CD14-positive monocyte (primary cell): Measurements from ENCODE around the gene ATXN7L1. TPM values are rescaled to one million over a fixed set of nuclear protein-coding genes. Genes with fewer than 3 reads are reported as not detected.

Experiments
- DNase-seq, 3 donors: peaks; one replicate each; pipeline ENCODE4 v3.0.0-alpha.2; 2011 to 2022
- H2AFZ ChIP-seq: 2 replicates; pipeline ENCODE4 v1.6.0; 2012; ENCODE audit warnings: mild to moderate bottlenecking, low read depth, low read length, inconsistent platforms; ENCODE audit not compliant: insufficient read depth, poor library complexity, severe bottlenecking
- H3K27ac ChIP-seq, 2 donors: 1 replicate in 1 of 2; 2 replicates in 1 of 2; pipeline ENCODE4 v1.5.1; 2012 to 2013; ENCODE audit warnings: low read length in 2 of 2, control low read depth in 1 of 2, inconsistent platforms in 1 of 2, low read depth in 1 of 2, mild to moderate bottlenecking in 1 of 2
- H3K27me3 ChIP-seq, 2 donors: one replicate each; pipeline versions ENCODE4 v1.6.0 to v1.6.1; 2011 to 2013; ENCODE audit warnings: low read length in 2 of 2; ENCODE audit not compliant: control insufficient read depth in 2 of 2, insufficient read depth in 2 of 2
- H3K36me3 ChIP-seq, 2 donors: replicated peaks in 1 of 2; 1 replicate in 1 of 2; 2 replicates in 1 of 2; pipeline versions ENCODE4 v1.5.1 to v1.6.1; 2012 to 2013; ENCODE audit warnings: low read length in 2 of 2, control low read depth in 1 of 2, inconsistent platforms in 1 of 2, mild to moderate bottlenecking in 1 of 2; ENCODE audit not compliant: insufficient read depth in 2 of 2, control insufficient read depth in 1 of 2
- H3K4me1 ChIP-seq, 2 donors: 1 replicate in 1 of 2; 2 replicates in 1 of 2; pipeline versions ENCODE4 v1.5.1 to v1.6.1; 2012 to 2013; ENCODE audit warnings: low read length in 2 of 2, control low read depth in 1 of 2, inconsistent platforms in 1 of 2, mild to moderate bottlenecking in 1 of 2, moderate library complexity in 1 of 2; ENCODE audit not compliant: insufficient read depth in 2 of 2, control insufficient read depth in 1 of 2
- H3K4me2 ChIP-seq: replicated peaks from 2 replicates; pipeline ENCODE3; 2012; ENCODE audit warnings: low read length, moderate library complexity, mild to moderate bottlenecking; ENCODE audit not compliant: poor library complexity, severe bottlenecking; ENCODE audit errors: extremely low read depth
- H3K4me3 ChIP-seq, 3 experiments: fragments of 200-600 bp in 1 of 3; sonication (generic) in 1 of 3; replicated peaks in 1 of 3; 1 replicate in 2 of 3; 2 replicates in 1 of 3; pipeline ENCODE4 v1.5.1; 2011 to 2013; ENCODE audit warnings: low read length in 3 of 3, mild to moderate bottlenecking in 3 of 3, control low read depth in 2 of 3, low read depth in 2 of 3, inconsistent platforms in 1 of 3, moderate library complexity in 1 of 3
- H3K79me2 ChIP-seq: 2 replicates; pipeline ENCODE4 v1.6.0; 2012; ENCODE audit warnings: mild to moderate bottlenecking, control low read depth, inconsistent platforms, low read length, moderate library complexity; ENCODE audit not compliant: insufficient read depth
- H3K9ac ChIP-seq: 2 replicates; pipeline ENCODE4 v1.6.0; 2017; ENCODE audit warnings: low read length, mild to moderate bottlenecking; ENCODE audit not compliant: insufficient read depth, poor library complexity, severe bottlenecking
- H3K9me3 ChIP-seq, 2 donors: replicated peaks in 1 of 2; 1 replicate in 1 of 2; 2 replicates in 1 of 2; pipeline versions ENCODE4 v1.5.1 to v1.6.1; 2012 to 2013; ENCODE audit warnings: low read length in 2 of 2, control low read depth in 1 of 2; ENCODE audit not compliant: control insufficient read depth in 1 of 2, insufficient read depth in 1 of 2
- H4K20me1 ChIP-seq: 2 replicates; pipeline ENCODE4 v1.6.0; 2012; ENCODE audit warnings: mild to moderate bottlenecking, low read length, control low read depth, moderate library complexity; ENCODE audit not compliant: insufficient read depth
- H3K27ac Mint-ChIP-seq, 7 donors: one replicate each; pipeline ENCODE4 v1.8.0; 2020; ENCODE audit warnings: mild to moderate bottlenecking in 7 of 7, mixed read lengths in 7 of 7, moderate library complexity in 6 of 7, inconsistent platforms in 2 of 7
- H3K27me3 Mint-ChIP-seq, 3 donors: one replicate each; pipeline ENCODE4 v1.8.0; 2021 to 2022; ENCODE audit warnings: low read depth in 3 of 3, mild to moderate bottlenecking in 3 of 3, mixed read lengths in 3 of 3, moderate library complexity in 3 of 3, inconsistent platforms in 1 of 3
- H3K36me3 Mint-ChIP-seq, 2 donors: one replicate each; pipeline ENCODE4 v1.8.0; 2020; ENCODE audit warnings: mixed read lengths in 2 of 2, inconsistent platforms in 1 of 2, mild to moderate bottlenecking in 1 of 2
- H3K4me1 Mint-ChIP-seq: one replicate; pipeline ENCODE4 v1.8.0; 2020; ENCODE audit warnings: mild to moderate bottlenecking, mixed read lengths
- H3K4me3 Mint-ChIP-seq, 2 donors: one replicate each; pipeline ENCODE4 v1.8.0; 2020; ENCODE audit warnings: mild to moderate bottlenecking in 2 of 2, mixed read lengths in 2 of 2, moderate library complexity in 1 of 2
- H3K9me3 Mint-ChIP-seq, 7 donors: one replicate each; pipeline ENCODE4 v1.8.0; 2020 to 2022; ENCODE audit warnings: mixed read lengths in 7 of 7, mild to moderate bottlenecking in 6 of 7, moderate library complexity in 6 of 7, inconsistent platforms in 2 of 7
- CTCF ChIP-seq: fragments of 200-600 bp; IDR thresholded peaks from one replicate; pipeline ENCODE4 v1.8.0; 2022; ENCODE audit warnings: antibody characterized with exemption, mild to moderate bottlenecking
- WGBS: methylation state at CpG from one replicate; pipeline ENCODE4 v1.1.5; 2013; ENCODE audit warnings: missing lambda C conversion rate; ENCODE audit not compliant: insufficient coverage; 5-methylcytosine and 5-hydroxymethylcytosine counted together
- intact Hi-C, 2 donors: fragments of 100-400 bp; cut with micrococcal nuclease; formaldehyde crosslinking; loops; one replicate each; pipeline versions ENCODE4 v1.15.0 to v1.15.1; 2023
- polyA plus RNA-seq, 3 donors: library from polyadenylated mRNA; depleted of rRNA in 1 of 3; unstranded in 2 of 3; stranded (reverse) in 1 of 3; fragments of 300-500 nt in 2 of 3; fragments of >200 nt in 1 of 3; fragmentation: Illumina TruSeq in 2 of 3; gene quantifications; 1 replicate in 2 of 3; 2 replicates in 1 of 3; pipeline ENCODE4 v1.2.3, GENCODE V29; 2012 to 2021

ATXN7L1 gene
- polyA plus RNA-seq, 3 donors: 4.5 to 12.2 (median 11.2) TPM

DNA sequence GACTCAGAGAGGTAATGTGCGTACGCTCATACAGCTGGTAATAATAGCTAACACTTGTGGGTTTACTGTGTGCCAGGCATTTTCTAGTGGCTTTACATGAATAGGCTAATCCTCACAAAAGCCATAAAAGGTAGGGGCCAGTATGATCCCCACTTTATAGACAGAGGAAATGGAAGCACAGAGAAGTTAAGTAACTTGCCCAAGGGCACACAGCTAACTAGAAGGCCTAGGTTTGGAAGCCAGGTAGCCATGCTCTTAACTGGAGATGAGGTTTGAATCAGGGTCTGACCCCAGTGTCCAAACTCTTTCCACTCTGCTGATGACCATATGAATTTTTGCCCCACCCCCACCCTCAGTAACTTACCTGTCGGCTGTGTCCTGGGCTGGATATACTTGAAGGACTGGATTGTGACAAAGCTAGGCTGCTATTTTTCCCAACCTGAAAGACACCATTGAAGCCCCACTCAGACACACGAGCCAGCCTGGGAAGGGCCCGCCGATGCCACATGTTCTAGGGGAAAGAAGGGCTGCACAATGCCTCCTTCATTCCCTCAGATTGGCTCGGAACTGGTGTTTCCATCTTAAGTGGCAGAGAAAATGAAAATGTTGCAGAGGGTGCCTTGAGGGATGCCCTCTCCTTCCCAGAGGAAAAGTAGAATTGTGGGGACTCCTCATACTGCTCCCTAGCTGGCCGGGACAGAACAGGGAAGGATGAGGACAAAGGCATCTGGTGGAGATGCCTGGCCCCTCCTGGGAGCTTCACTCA, 266.1 kb downstream of the ATXN7L1 start:
- H3K27me3 ChIP-seq: no peaks in the 10 kb centered on the region
- no peak for DNase-seq
- no peaks in the 10 kb centered on the region for H3K4me1 ChIP-seq
- no peak overlapping the region for H3K27ac ChIP-seq
- no peaks in the 10 kb centered on the region for H3K9me3 Mint-ChIP-seq
- WGBS: no CpG with 5 or more reads among the region's 8 CpGs
- no peak overlapping the region for H3K4me3 Mint-ChIP-seq
- peak overlapping the region in 1 of 7 donors; percentile 50 for H3K27ac Mint-ChIP-seq
- TF ChIP-seq CTCF: no peak
- H3K4me2 ChIP-seq: no peak overlapping the region
- no peak overlapping the region for H2AFZ ChIP-seq
- intact Hi-C loops: no loop called here
- no peak overlapping the region for H3K9ac ChIP-seq
- no peaks in the 10 kb centered on the region for H4K20me1 ChIP-seq
- no peaks in the 10 kb centered on the region for H3K9me3 ChIP-seq
- H3K36me3 Mint-ChIP-seq: peaks cover 56 to 63% of the 10 kb centered on the region in 2 donors
- H3K36me3 ChIP-seq: peaks cover 32 to 69% of the 10 kb centered on the region in 2 donors
- H3K27me3 Mint-ChIP-seq: peaks cover 0 to 2% (median 0%) of the 10 kb centered on the region in 3 donors
- no peaks in the 10 kb centered on the region for H3K4me1 Mint-ChIP-seq
- H3K79me2 ChIP-seq: no peaks in the 10 kb centered on the region
- no peak overlapping the region for H3K4me3 ChIP-seq

DNA sequence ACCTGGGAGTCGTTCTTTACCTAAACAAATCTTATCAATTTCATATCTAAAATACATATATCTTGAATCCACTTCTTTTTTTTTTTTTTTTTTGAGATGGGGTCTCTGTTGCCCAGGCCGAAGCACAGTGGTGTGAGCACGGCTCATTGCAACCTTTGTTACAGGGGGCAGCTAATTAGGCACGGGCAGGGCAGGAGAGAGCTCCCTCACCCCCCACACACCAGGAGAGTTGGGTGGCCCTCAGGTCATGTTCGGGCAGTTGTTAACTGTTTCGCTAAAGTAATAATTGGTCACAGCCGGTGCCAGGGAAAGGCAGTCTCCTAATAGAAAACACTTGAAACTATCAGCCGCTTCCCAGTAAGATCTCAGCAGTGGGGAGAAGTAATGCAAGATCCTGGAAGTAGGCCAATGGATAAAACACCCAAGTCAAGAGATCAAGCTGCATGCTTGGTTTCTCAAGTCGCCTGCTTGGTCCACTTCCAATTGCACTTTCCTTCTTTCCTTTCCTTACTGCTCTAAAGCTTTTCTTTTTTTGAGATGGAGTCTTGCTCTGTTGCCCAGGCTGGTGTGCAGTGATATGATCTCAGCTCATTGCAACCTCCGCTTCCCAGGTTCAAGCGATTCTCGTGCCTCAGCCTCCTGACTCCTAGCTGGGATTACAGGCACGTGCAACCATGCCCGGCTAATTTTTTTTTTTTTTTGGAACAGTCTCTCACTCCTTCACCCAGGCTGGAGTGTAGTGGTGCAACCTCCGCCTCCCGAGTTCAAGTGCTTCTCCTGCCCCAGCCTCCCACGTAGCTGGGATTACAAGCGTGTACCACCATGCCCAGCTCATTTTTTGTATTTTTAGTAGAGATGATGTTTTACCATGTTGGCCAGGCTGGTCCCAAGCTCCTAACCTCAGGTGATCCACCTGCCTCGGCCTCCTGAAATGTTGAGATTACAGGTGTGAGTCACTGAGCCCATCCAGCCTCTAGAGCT, 273.8 kb downstream of the ATXN7L1 start:
- Mint-ChIP-seq H3K4me1 (no peaks in the 10 kb centered on the region), H3K27ac (no peak overlapping the region)

More for the DNA sequence above, 273.8 kb downstream of the ATXN7L1 start:
- Mint-ChIP-seq H3K9me3 (no peaks in the 10 kb centered on the region), H3K36me3 (peaks cover 15 to 22% of the 10 kb centered on the region in 2 donors), H3K27me3 (peaks cover 3 to 11% (median 5%) of the 10 kb centered on the region in 3 donors), H3K4me3 (no peak overlapping the region)
- TF ChIP-seq CTCF: no peak
- intact Hi-C loops: no loop called here
- no peak overlapping the region for H3K27ac ChIP-seq
- WGBS: 89% methylated on average over 3 of the region's 19 CpGs
- H2AFZ ChIP-seq: no peak overlapping the region
- no peaks in the 10 kb centered on the region for H3K9me3 ChIP-seq
- no peak overlapping the region for H3K4me2 ChIP-seq
- H3K79me2 ChIP-seq: no peaks in the 10 kb centered on the region
- H3K27me3 ChIP-seq: no peaks in the 10 kb centered on the region
- H3K9ac ChIP-seq: no peak overlapping the region
- no peak overlapping the region for H3K4me3 ChIP-seq
- no peaks in the 10 kb centered on the region for H3K4me1 ChIP-seq
- DNase-seq: no peak
- H4K20me1 ChIP-seq: no peaks in the 10 kb centered on the region
- H3K36me3 ChIP-seq: peaks cover 5 to 14% of the 10 kb centered on the region in 2 donors
